CD14-positive monocyte (primary cell): Measurements from ENCODE around the gene SCN9A. TPM values are rescaled to one million over a fixed set of nuclear protein-coding genes. Genes with fewer than 3 reads are reported as not detected.

ENCODE experiments used
- DNase-seq, 3 donors: peaks; one replicate each; pipeline ENCODE4 v3.0.0-alpha.2; 2011 to 2022
- H2AFZ ChIP-seq: 2 replicates; pipeline ENCODE4 v1.6.0; 2012; ENCODE audit warnings: mild to moderate bottlenecking, low read depth, low read length, inconsistent platforms; ENCODE audit not compliant: insufficient read depth, poor library complexity, severe bottlenecking
- H3K27ac ChIP-seq, 2 donors: 1 replicate in 1 of 2; 2 replicates in 1 of 2; pipeline ENCODE4 v1.5.1; 2012 to 2013; ENCODE audit warnings: low read length in 2 of 2, control low read depth in 1 of 2, inconsistent platforms in 1 of 2, low read depth in 1 of 2, mild to moderate bottlenecking in 1 of 2
- H3K27me3 ChIP-seq, 2 donors: one replicate each; pipeline versions ENCODE4 v1.6.0 to v1.6.1; 2011 to 2013; ENCODE audit warnings: low read length in 2 of 2; ENCODE audit not compliant: control insufficient read depth in 2 of 2, insufficient read depth in 2 of 2
- H3K36me3 ChIP-seq, 2 donors: replicated peaks in 1 of 2; 1 replicate in 1 of 2; 2 replicates in 1 of 2; pipeline versions ENCODE4 v1.5.1 to v1.6.1; 2012 to 2013; ENCODE audit warnings: low read length in 2 of 2, control low read depth in 1 of 2, inconsistent platforms in 1 of 2, mild to moderate bottlenecking in 1 of 2; ENCODE audit not compliant: insufficient read depth in 2 of 2, control insufficient read depth in 1 of 2
- H3K4me1 ChIP-seq, 2 donors: 1 replicate in 1 of 2; 2 replicates in 1 of 2; pipeline versions ENCODE4 v1.5.1 to v1.6.1; 2012 to 2013; ENCODE audit warnings: low read length in 2 of 2, control low read depth in 1 of 2, inconsistent platforms in 1 of 2, mild to moderate bottlenecking in 1 of 2, moderate library complexity in 1 of 2; ENCODE audit not compliant: insufficient read depth in 2 of 2, control insufficient read depth in 1 of 2
- H3K4me2 ChIP-seq: replicated peaks from 2 replicates; pipeline ENCODE3; 2012; ENCODE audit warnings: low read length, moderate library complexity, mild to moderate bottlenecking; ENCODE audit not compliant: poor library complexity, severe bottlenecking; ENCODE audit errors: extremely low read depth
- H3K4me3 ChIP-seq, 3 experiments: fragments of 200-600 bp in 1 of 3; sonication (generic) in 1 of 3; replicated peaks in 1 of 3; 1 replicate in 2 of 3; 2 replicates in 1 of 3; pipeline ENCODE4 v1.5.1; 2011 to 2013; ENCODE audit warnings: low read length in 3 of 3, mild to moderate bottlenecking in 3 of 3, control low read depth in 2 of 3, low read depth in 2 of 3, inconsistent platforms in 1 of 3, moderate library complexity in 1 of 3
- H3K79me2 ChIP-seq: 2 replicates; pipeline ENCODE4 v1.6.0; 2012; ENCODE audit warnings: mild to moderate bottlenecking, control low read depth, inconsistent platforms, low read length, moderate library complexity; ENCODE audit not compliant: insufficient read depth
- H3K9ac ChIP-seq: 2 replicates; pipeline ENCODE4 v1.6.0; 2017; ENCODE audit warnings: low read length, mild to moderate bottlenecking; ENCODE audit not compliant: insufficient read depth, poor library complexity, severe bottlenecking
- H3K9me3 ChIP-seq, 2 donors: replicated peaks in 1 of 2; 1 replicate in 1 of 2; 2 replicates in 1 of 2; pipeline versions ENCODE4 v1.5.1 to v1.6.1; 2012 to 2013; ENCODE audit warnings: low read length in 2 of 2, control low read depth in 1 of 2; ENCODE audit not compliant: control insufficient read depth in 1 of 2, insufficient read depth in 1 of 2
- H4K20me1 ChIP-seq: 2 replicates; pipeline ENCODE4 v1.6.0; 2012; ENCODE audit warnings: mild to moderate bottlenecking, low read length, control low read depth, moderate library complexity; ENCODE audit not compliant: insufficient read depth
- H3K27ac Mint-ChIP-seq, 7 donors: one replicate each; pipeline ENCODE4 v1.8.0; 2020; ENCODE audit warnings: mild to moderate bottlenecking in 7 of 7, mixed read lengths in 7 of 7, moderate library complexity in 6 of 7, inconsistent platforms in 2 of 7
- H3K27me3 Mint-ChIP-seq, 3 donors: one replicate each; pipeline ENCODE4 v1.8.0; 2021 to 2022; ENCODE audit warnings: low read depth in 3 of 3, mild to moderate bottlenecking in 3 of 3, mixed read lengths in 3 of 3, moderate library complexity in 3 of 3, inconsistent platforms in 1 of 3
- H3K36me3 Mint-ChIP-seq, 2 donors: one replicate each; pipeline ENCODE4 v1.8.0; 2020; ENCODE audit warnings: mixed read lengths in 2 of 2, inconsistent platforms in 1 of 2, mild to moderate bottlenecking in 1 of 2
- H3K4me1 Mint-ChIP-seq: one replicate; pipeline ENCODE4 v1.8.0; 2020; ENCODE audit warnings: mild to moderate bottlenecking, mixed read lengths
- H3K4me3 Mint-ChIP-seq, 2 donors: one replicate each; pipeline ENCODE4 v1.8.0; 2020; ENCODE audit warnings: mild to moderate bottlenecking in 2 of 2, mixed read lengths in 2 of 2, moderate library complexity in 1 of 2
- H3K9me3 Mint-ChIP-seq, 7 donors: one replicate each; pipeline ENCODE4 v1.8.0; 2020 to 2022; ENCODE audit warnings: mixed read lengths in 7 of 7, mild to moderate bottlenecking in 6 of 7, moderate library complexity in 6 of 7, inconsistent platforms in 2 of 7
- WGBS: methylation state at CpG from one replicate; pipeline ENCODE4 v1.1.5; 2013; ENCODE audit warnings: missing lambda C conversion rate; ENCODE audit not compliant: insufficient coverage; 5-methylcytosine and 5-hydroxymethylcytosine counted together
- intact Hi-C, 2 donors: fragments of 100-400 bp; cut with micrococcal nuclease; formaldehyde crosslinking; loops; one replicate each; pipeline versions ENCODE4 v1.15.0 to v1.15.1; 2023
- polyA plus RNA-seq, 3 donors: library from polyadenylated mRNA; depleted of rRNA in 1 of 3; unstranded in 2 of 3; stranded (reverse) in 1 of 3; fragments of 300-500 nt in 2 of 3; fragments of >200 nt in 1 of 3; fragmentation: Illumina TruSeq in 2 of 3; gene quantifications; 1 replicate in 2 of 3; 2 replicates in 1 of 3; pipeline ENCODE4 v1.2.3, GENCODE V29; 2012 to 2021
- TF ChIP-seq, protein P1 (sequence below): fragments of 200-600 bp; IDR thresholded peaks from one replicate; pipeline ENCODE4 v1.8.0; 2022; ENCODE audit warnings: antibody characterized with exemption, mild to moderate bottlenecking

SCN9A gene
- polyA plus RNA-seq, 3 donors = 0.24 to 0.67 (median 0.26) TPM

DNA sequence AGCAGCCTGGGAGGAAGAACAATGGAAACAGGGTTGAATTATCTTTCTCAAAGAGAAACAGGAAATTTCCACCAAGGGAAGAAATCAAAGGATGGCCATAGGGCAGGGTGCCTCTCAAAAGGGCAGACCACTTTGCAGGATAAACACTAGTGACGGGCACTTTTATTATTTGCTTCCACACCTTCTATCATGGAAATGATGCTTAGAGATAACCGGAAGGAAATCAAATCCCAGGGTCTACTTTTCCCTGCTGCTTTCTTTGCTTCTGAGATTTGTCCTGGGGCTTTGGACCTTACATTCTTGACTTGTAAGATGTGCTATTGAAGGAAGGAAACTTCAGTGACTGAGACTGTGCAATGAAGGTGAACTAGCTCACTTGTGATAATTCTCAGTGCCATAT, 1.1 kb upstream of the SCN9A start:
- H3K9ac ChIP-seq = no peak overlapping the region
- no peaks in the 10 kb centered on the region for H4K20me1 ChIP-seq
- TF ChIP-seq, protein P1, sequence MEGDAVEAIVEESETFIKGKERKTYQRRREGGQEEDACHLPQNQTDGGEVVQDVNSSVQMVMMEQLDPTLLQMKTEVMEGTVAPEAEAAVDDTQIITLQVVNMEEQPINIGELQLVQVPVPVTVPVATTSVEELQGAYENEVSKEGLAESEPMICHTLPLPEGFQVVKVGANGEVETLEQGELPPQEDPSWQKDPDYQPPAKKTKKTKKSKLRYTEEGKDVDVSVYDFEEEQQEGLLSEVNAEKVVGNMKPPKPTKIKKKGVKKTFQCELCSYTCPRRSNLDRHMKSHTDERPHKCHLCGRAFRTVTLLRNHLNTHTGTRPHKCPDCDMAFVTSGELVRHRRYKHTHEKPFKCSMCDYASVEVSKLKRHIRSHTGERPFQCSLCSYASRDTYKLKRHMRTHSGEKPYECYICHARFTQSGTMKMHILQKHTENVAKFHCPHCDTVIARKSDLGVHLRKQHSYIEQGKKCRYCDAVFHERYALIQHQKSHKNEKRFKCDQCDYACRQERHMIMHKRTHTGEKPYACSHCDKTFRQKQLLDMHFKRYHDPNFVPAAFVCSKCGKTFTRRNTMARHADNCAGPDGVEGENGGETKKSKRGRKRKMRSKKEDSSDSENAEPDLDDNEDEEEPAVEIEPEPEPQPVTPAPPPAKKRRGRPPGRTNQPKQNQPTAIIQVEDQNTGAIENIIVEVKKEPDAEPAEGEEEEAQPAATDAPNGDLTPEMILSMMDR = no peak
- H3K27me3 Mint-ChIP-seq = peaks cover 8 to 21% (median 18%) of the 10 kb centered on the region in 3 donors
- peak overlapping the region in 1 of 3 experiments; percentile 84 for H3K4me3 ChIP-seq
- no peak for DNase-seq
- peaks cover 27% of the 10 kb centered on the region for H3K4me1 Mint-ChIP-seq
- peak overlapping the region in 1 of 2 donors; percentile 98 for H3K4me3 Mint-ChIP-seq
- intact Hi-C loops = no loop called here
- no peaks in the 10 kb centered on the region for H3K79me2 ChIP-seq
- WGBS = no CpG with 5 or more reads among the region's 2 CpGs
- no peak overlapping the region for H2AFZ ChIP-seq
- peak overlapping the region; percentile 96 for H3K4me2 ChIP-seq
- peaks cover 9 to 23% of the 10 kb centered on the region in 2 donors for H3K4me1 ChIP-seq
- no peaks in the 10 kb centered on the region for H3K9me3 Mint-ChIP-seq
- no peak overlapping the region for H3K27ac ChIP-seq
- no peak overlapping the region for H3K27ac Mint-ChIP-seq
- H3K27me3 ChIP-seq = peaks cover 16 to 26% of the 10 kb centered on the region in 2 donors
- no peaks in the 10 kb centered on the region for H3K9me3 ChIP-seq
- H3K36me3 Mint-ChIP-seq = no peaks in the 10 kb centered on the region
- H3K36me3 ChIP-seq = no peaks in the 10 kb centered on the region

DNA sequence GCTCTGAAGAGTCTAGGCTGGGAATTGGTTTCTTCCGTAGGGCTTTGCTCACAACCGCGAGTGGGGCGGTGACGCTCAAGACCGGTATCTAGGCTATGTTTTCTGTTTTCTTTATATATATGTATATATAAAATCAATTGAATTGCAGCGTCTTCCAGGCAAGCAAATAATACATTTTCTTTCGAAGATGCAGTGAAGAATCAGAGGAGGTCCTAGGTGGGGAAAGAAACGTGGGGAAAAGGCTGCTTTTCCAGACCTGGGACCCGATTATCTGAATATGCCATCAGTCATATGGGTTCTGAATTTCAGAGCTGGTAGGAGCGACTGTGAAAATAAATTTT, 714 bp upstream of the SCN9A start:
- no peaks in the 10 kb centered on the region for H4K20me1 ChIP-seq
- TF ChIP-seq, protein P1 = no peak
- Mint-ChIP-seq H3K4me1 (peaks cover 27% of the 10 kb centered on the region), H3K9me3 (no peaks in the 10 kb centered on the region), H3K27me3 (peaks cover 8 to 19% (median 18%) of the 10 kb centered on the region in 3 donors), H3K4me3 (peak overlapping the region; percentile 92 to 98), H3K36me3 (no peaks in the 10 kb centered on the region), H3K27ac (no peak overlapping the region)
- DNase-seq = no peak
- peak overlapping the region; percentile 96 for H3K4me2 ChIP-seq
- no peaks in the 10 kb centered on the region for H3K79me2 ChIP-seq
- H3K27ac ChIP-seq = no peak overlapping the region
- H3K9ac ChIP-seq = peak overlapping the region; percentile 56
- intact Hi-C loops = no loop called here
- no peaks in the 10 kb centered on the region for H3K9me3 ChIP-seq
- no peaks in the 10 kb centered on the region for H3K36me3 ChIP-seq
- peaks cover 16 to 26% of the 10 kb centered on the region in 2 donors for H3K27me3 ChIP-seq
- peak overlapping the region; percentile 84 for H2AFZ ChIP-seq
- 18% methylated on average over 2 of the region's 11 CpGs for WGBS
- peaks cover 9 to 23% of the 10 kb centered on the region in 2 donors for H3K4me1 ChIP-seq
- H3K4me3 ChIP-seq = peak overlapping the region; percentile 32 to 84 (median 53)
